Lung (tissue), 12 donors: ENCODE results near the gene FEM1B. TPM values are rescaled to one million over a fixed set of nuclear protein-coding genes. Genes with fewer than 3 reads are reported as not detected.

Experiments used
- ATAC-seq: fragments of 200-7000 bp; cut with Tn5 transposase; one replicate; pipeline ENCODE4 v1.9.1; 2020; ENCODE audit warnings: moderate number of reproducible peaks; ENCODE audit not compliant: insufficient read depth, low FRiP score
- DNase-seq, 3 donors: peaks; one replicate each; pipeline ENCODE4 v3.0.0-alpha.2; 2013 to 2017
- H3K27ac ChIP-seq, 2 donors: one replicate each; pipeline ENCODE4 v1.5.1; 2013; ENCODE audit warnings: mild to moderate bottlenecking in 2 of 2, moderate library complexity in 2 of 2, control low read depth in 1 of 2, inconsistent platforms in 1 of 2, low read depth in 1 of 2, low read length in 1 of 2
- H3K27me3 ChIP-seq, 3 donors: one replicate each; pipeline ENCODE4 v1.5.1; 2013; ENCODE audit warnings: low read length in 2 of 3; ENCODE audit not compliant: control insufficient read depth in 3 of 3, insufficient read depth in 3 of 3
- H3K36me3 ChIP-seq, 4 donors: one replicate each; pipeline ENCODE4 v1.5.1; 2013; ENCODE audit warnings: low read length in 4 of 4, mild to moderate bottlenecking in 1 of 4, moderate library complexity in 1 of 4; ENCODE audit not compliant: control insufficient read depth in 4 of 4, insufficient read depth in 4 of 4
- H3K4me1 ChIP-seq, 5 donors: one replicate each; pipeline ENCODE4 v1.5.1; 2013; ENCODE audit warnings: low read length in 5 of 5, mild to moderate bottlenecking in 2 of 5, moderate library complexity in 1 of 5; ENCODE audit not compliant: control insufficient read depth in 5 of 5, insufficient read depth in 5 of 5
- H3K4me3 ChIP-seq: one replicate; pipeline ENCODE4 v1.5.1; 2013; ENCODE audit warnings: mild to moderate bottlenecking, control low read depth, moderate library complexity
- H3K9ac ChIP-seq, 2 donors: one replicate each; pipeline ENCODE4 v1.5.1; 2013; ENCODE audit warnings: low read length in 2 of 2, control low read depth in 1 of 2; ENCODE audit not compliant: insufficient read depth in 1 of 2
- H3K9me3 ChIP-seq, 4 donors: one replicate each; pipeline ENCODE4 v1.5.1; 2013; ENCODE audit warnings: low read length in 3 of 4, mild to moderate bottlenecking in 1 of 4, moderate library complexity in 1 of 4; ENCODE audit not compliant: control insufficient read depth in 4 of 4, insufficient read depth in 3 of 4
- WGBS, 2 donors: extraction: QIAGEN DNeasy Blood & Tissue Kit; methylation state at CpG; one replicate each; pipeline ENCODE4 v1.1.7; 2013; 5-methylcytosine and 5-hydroxymethylcytosine counted together
- polyA plus RNA-seq, 2 donors: library from polyadenylated mRNA; stranded (reverse); fragments of 200-250 nt; gene quantifications; one replicate each; pipeline ENCODE4 v1.2.1, GENCODE V29; 2013
- total RNA-seq, 2 donors: library from RNA; depleted of rRNA in 1 of 2; stranded (reverse); fragments of >200 nt in 1 of 2; gene quantifications; one replicate each; pipeline ENCODE4 v1.2.1, GENCODE V29; 2014 to 2021
- TF ChIP-seq, protein P1 (sequence below): IDR thresholded peaks from 2 replicates; pipeline ENCODE4 v1.5.1; 2012; ENCODE audit warnings: mild to moderate bottlenecking; ENCODE audit errors: control extremely low read depth, extremely low read depth
- donor health status: control.
- donor health status: control.
- donor health status: Bipolar disorder and iron deficiency.
- donor health status: healthy.
- donor health status: DM: yes; HTN: yes; CAD: no.

Gene FEM1B
- total and polyA plus RNA-seq, 4 donors = 8.1 to 57.7 (median 30.5) TPM

- Histone ChIP-seq H3K36me3 (no peaks in the 10 kb centered on the region), H3K27ac (no peak overlapping the region), H3K4me3 (no peak overlapping the region), H3K9me3 (no peaks in the 10 kb centered on the region), H3K9ac (no peak overlapping the region), H3K4me1 (peaks cover 0 to 4% (median 2%) of the 10 kb centered on the region in 5 donors), H3K27me3 (peaks cover 0 to 13% (median 10%) of the 10 kb centered on the region in 3 donors)
- TF ChIP-seq, protein P1, sequence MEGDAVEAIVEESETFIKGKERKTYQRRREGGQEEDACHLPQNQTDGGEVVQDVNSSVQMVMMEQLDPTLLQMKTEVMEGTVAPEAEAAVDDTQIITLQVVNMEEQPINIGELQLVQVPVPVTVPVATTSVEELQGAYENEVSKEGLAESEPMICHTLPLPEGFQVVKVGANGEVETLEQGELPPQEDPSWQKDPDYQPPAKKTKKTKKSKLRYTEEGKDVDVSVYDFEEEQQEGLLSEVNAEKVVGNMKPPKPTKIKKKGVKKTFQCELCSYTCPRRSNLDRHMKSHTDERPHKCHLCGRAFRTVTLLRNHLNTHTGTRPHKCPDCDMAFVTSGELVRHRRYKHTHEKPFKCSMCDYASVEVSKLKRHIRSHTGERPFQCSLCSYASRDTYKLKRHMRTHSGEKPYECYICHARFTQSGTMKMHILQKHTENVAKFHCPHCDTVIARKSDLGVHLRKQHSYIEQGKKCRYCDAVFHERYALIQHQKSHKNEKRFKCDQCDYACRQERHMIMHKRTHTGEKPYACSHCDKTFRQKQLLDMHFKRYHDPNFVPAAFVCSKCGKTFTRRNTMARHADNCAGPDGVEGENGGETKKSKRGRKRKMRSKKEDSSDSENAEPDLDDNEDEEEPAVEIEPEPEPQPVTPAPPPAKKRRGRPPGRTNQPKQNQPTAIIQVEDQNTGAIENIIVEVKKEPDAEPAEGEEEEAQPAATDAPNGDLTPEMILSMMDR = no peak
- DNase-seq (no peak), ATAC-seq (no peak)
- 90 to 96% methylated on average over 3 of the region's 3 CpGs for WGBS, 2 donors
Measured at GRCh38 chr15:68261241-68261640, 16.3 kb upstream of the FEM1B start.

DNA sequence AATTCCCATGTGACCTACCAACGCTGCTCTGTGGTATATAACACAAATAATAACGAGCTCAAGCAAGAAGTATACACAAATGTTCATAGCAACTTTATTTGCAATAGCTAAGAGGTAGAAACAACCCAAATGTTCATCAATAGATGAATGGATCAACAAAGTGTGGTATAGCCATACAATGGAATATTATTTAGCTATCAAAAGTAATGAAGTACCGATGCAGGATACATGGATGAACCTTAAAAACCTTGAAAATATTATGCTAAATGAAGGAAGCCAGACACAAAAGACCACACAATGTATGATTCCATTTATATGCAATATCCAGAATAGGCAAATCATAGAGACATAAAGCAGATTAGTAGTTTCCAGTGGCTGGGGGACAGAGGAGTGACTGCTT is 15.6 kb upstream of the FEM1B start:
- Histone ChIP-seq H3K27ac (no peak overlapping the region), H3K4me1 (peaks cover 0 to 2% (median 0%) of the 10 kb centered on the region in 5 donors), H3K36me3 (no peaks in the 10 kb centered on the region), H3K9ac (no peak overlapping the region), H3K27me3 (peaks cover 0 to 14% (median 10%) of the 10 kb centered on the region in 3 donors), H3K4me3 (no peak overlapping the region), H3K9me3 (no peaks in the 10 kb centered on the region)
- TF ChIP-seq, protein P1 = no peak
- WGBS, 2 donors = 94 to 100% methylated on average over 3 of the region's 3 CpGs
- DNase-seq (no peak), ATAC-seq (no peak)

- 60 to 70% methylated on average over 5 of the region's 5 CpGs for WGBS, 2 donors
- DNase-seq (no peak), ATAC-seq (no peak)
Measured at GRCh38 chr15:68262514-68263356, 14.8 kb upstream of the FEM1B start.

More at GRCh38 chr15:68262514-68263356, 14.8 kb upstream of the FEM1B start:
- TF ChIP-seq, protein P1 = no peak
- H3K9me3 ChIP-seq = no peaks in the 10 kb centered on the region
- H3K27ac ChIP-seq = no peak overlapping the region
- H3K36me3 ChIP-seq = no peaks in the 10 kb centered on the region
- no peaks in the 10 kb centered on the region for H3K4me1 ChIP-seq
- H3K4me3 ChIP-seq = no peak overlapping the region
- H3K27me3 ChIP-seq = peaks cover 0 to 14% (median 10%) of the 10 kb centered on the region in 3 donors
- H3K9ac ChIP-seq = no peak overlapping the region
